GM19025 (cell line): ENCODE data around the gene MOB1A.
A peak's percentile ranks its signal among the peaks of the same experiment; 100 is the strongest.
"Not testable (repeated sequence)": the region's sequence is repeated elsewhere in the genome, so short reads cannot be mapped to it uniquely, and the experiment has no call there.

ENCODE experiments used
- ATAC-seq: cut with Tn5 transposase; IDR thresholded peaks from one replicate; pipeline ENCODE4 v1.9.1; 2021; ENCODE audit warnings: mild to moderate bottlenecking, low read depth, moderate library complexity; ENCODE audit not compliant: unreplicated experiment

MOB1A gene

DNA sequence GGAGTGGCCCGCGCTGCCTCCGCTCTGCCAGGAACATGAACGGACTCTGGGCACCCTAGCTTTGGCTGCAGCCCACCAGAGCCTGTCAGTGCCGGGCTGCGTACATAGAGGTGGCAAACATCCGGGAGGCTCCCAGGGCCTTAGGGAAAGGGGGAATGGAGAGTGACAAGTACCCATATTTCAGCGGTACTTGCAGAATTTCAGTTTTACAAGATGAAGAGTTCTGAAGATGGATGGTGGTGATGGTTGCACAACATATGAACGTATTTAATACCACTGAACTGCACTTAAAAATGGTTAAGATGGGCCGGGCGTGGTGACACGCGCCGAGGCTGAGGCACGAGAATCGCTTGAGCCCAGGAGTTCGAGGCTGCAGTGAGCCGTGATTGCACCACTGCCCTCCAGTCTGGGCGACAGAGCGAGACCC is 20.6 kb upstream of the MOB1A start:
- no peak for ATAC-seq

DNA sequence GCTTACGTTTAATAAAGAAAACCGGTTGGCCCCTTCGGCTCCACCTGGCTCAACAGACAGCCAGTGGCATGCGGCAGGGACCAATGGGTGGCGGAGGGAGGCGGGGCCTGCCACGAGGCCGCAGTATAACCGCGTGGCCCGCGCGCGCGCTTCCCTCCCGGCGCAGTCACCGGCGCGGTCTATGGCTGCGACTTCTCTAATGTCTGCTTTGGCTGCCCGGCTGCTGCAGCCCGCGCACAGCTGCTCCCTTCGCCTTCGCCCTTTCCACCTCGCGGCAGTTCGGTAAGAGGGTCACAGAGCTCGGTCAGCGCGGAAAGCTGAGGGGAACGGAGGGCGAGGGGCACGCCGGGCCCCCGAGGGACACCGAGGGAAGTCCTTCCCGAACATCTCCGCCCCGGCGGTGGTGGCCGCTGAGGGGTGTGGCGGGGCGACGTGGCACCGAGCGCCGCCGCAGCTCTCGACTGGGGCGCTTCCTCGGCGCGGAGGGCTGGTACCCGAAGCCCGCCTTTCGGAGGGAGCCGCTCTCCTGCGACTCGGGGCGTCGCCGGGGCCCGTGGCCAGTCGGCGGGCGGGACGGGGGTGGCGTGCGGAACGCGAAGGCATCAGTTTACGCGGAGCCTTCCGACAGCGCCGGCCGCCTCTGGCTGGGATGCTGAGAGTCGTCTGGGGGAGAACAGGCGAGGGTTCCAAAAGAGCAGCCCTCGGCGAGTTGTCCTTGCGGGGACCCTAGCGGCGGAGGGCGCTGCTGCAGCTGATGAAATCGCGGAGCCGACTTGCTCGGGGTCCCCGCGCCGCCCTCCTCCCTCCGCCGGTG is 20.0 kb upstream of the MOB1A start, which contains the start of gene MTHFD2:
Gene MTHFD2 (plus strand): TSS at position 155 of the 814 bp plus-strand sequence. CDS start 27 bp downstream, at position 182.
- peak; percentile 88 for ATAC-seq

DNA sequence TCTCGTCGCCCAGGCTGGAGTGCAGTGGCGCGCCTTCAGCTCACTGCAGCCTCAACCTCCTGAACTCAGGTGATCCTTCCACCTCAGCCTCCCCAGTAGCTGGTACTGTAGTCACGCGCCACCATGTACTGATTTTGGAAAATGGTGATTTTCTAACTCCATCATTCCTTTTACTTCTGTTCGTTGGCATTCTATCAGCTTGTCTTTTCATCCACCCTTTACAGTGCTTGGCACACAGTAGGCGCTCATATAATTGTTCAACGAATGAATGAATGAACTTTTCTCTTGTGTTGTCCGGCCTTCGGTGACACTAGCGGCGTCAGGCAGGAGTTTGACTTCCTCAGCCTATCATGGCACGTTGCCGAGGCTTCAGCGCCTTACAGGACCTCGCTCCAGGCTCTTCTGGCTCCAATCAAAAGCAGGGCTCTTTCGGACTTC is 19.4 kb upstream of the MOB1A start:
- ATAC-seq = no peak

DNA sequence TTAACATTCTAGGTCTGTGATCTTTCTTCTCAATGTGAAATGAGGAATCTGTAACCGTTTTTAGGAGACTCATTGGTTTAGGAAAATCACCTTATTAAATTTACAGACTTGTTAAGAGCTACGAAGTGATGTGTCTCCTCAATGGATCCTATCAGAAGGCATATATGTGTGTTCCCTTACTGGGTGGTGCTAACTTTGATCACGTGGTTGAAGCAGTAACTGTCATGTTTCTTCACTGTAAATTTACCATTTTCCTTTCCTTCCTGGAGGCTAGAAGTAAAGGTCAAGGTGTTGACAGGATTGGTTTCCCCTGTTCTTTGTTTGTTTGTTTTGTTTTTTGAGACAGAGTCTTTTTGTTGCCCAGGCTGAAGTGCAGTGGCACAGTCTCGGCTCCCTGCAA is 18.4 kb upstream of the MOB1A start:
- no peak for ATAC-seq

DNA sequence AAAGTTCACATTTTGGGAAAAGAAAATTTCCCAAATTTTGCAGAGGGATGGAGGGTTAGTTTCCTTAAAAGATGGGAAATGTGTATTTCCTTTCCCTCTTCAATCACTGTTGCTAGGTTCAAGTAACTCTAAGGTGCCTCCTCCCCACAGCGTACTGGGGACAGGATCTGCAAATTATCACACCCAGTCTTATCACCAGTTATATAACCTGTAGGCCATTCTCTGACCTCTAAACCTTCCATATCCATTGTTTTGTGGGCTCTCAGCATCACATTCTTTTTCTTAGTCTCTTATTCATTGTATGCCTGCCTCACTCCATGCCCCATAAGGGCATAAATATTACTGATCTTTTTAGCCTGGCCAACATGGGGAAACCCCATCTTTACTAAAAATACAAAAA is 16.1 kb upstream of the MOB1A start:
- no peak for ATAC-seq

DNA sequence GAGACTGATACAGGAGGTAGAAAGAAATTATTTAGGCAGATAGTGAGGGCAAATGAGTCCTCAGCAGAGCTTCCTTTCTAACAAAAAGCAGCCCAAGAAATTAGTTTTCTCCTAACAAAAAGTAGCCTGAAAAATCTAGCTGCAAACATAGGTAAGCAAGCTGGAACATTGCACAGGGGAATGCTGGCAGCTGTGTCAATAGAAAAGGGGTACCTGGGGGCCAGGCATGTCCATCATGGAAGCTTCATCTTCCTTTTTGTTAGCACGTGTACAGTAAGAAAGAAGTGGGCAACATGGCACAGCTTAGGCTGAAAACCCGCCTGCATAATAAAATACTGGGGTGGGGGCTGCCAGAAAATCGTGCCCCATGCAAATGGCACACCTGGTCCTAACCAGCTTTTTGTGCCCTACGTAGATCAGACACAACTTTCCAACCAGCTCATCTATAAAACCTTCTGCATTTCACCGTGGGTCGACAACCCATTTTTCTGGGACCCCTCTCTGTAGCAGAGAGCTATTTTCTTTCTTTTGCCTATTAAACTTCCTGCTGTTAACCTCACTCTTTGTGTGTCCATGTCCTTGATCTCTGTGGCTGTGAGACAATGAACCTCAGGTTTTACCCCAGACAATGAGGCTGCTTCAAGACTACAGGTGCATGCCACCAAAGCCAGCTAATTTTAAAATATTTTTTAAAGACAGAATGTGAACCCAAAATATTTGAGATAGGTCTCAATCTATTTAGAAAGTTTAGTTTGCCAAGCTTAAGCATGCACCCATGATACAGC is 13.1 kb upstream of the MOB1A start:
- ATAC-seq = no peak

DNA sequence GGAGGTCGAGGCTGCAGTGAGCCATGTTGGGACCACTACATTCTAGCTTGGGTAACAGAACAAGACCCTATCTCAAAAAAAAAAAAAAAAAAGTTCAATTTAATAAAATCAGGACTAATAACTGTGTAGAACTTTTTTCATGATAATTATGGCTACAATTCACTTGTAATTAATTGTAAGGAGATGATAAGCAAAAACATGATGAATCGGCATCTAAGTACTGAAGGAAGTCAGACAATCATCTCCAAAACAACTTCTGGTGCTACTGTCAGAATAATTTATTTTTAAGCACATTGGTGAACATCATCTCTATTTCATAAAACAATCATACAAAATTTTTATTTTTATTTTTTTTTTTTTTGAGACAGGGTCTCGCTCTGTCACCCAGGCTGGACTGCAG is 10.0 kb upstream of the MOB1A start:
- no peak for ATAC-seq

DNA sequence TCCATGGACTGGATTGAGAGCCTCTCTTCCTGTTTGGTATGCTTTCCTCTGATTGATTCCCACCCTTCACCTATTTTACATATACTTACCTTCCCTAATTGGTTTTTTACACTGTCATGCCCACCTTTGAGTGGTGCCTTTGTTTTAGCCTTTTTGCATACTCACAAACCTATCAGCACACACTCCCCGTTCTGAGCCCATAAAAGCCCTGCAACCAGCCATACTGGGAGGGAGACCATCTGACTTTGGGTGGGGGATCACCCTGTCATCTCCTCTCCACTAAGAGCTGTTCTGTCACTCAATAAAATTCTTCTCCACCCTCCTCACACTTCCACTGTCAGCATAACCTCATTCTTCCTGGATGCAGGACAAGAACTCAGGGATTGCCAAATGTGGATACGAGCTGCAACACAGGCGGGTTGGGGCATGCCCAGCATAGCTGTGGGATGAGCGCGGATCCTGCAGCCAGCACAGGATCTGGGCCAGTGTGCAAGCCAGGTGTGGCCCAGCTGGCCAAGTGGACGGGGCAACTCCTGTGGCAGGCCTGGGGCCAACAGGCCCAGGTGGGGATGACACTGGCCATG is 9.4 kb upstream of the MOB1A start:
- no peak for ATAC-seq

DNA sequence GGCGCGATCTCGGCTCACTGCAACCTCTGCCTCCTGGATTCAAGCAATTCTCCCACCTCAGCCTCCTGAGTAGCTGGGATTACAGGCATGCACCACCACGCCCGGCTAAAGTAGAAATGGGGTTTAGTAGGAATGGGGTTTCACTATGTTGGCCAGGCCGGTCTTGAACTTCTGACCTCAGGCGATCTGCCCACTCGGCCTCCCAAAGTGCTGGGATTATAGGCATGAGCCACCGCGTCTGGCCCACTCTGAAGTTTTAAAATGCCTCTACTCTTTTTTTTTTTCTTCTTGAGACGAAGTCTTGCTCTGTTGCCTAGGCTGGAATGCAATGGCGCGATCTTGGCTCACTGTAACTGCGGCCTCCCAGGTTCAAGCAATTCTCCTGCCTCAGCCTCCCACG is 8.0 kb upstream of the MOB1A start:
- not testable (repeated sequence) for ATAC-seq

DNA sequence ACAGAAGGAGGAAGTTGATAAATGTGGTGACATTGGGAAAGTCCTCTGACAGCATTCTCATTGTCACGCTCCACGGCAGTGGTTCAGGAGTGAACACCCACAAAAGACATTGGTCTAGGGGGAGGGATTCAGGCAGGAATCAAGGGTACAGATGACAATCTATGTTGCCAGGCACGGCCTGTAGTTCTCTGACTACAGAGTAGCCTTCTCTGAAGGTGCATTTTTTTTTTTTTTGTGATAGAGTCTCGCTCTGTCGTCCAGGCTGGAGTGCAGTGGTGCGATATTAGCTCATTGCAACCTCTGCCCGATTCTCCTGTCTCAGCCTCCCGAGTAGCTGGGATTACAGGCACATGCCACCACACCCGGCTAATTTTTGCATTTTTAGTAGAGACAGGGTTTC is 7.4 kb upstream of the MOB1A start:
- peak; percentile 70 for ATAC-seq

DNA sequence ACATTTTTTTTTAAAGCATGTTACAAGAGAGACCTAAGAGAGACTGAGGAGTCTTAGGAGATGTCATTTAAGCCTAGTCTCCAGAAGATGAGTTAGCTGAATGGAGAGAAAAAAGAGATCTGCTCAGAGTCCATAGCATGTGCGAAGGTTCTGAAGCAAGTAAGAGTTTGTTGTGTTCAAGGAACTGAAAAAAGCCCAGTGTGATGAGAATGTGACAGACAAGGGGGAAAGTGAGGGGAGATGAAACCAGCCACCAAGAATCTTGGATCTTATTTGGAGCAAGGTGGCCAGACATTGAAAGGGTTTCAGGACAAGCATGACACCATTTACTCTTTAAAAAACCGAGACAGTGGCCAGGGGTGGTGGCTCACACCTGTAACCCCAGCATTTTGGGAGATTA is 5.2 kb upstream of the MOB1A start:
- no peak for ATAC-seq

DNA sequence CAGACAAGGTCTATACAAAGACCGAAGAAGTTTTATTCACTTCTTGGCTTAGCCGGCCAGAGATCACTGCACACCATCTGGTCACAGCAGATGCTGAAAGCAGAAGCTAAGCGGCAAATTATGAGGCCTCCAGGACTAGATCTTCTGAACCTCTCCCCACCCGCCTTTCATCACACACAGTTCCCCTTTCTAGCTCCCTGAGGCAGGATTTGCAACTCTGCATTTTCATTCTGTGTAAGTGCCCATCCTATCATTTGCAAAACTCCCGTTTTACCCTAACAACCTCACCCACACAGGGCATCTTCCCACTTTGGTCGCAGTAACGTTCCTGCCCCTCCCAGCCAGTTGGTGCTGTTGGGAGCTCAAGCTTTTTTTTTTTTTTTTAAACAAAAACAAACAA is 3.1 kb upstream of the MOB1A start:
- ATAC-seq = no peak

DNA sequence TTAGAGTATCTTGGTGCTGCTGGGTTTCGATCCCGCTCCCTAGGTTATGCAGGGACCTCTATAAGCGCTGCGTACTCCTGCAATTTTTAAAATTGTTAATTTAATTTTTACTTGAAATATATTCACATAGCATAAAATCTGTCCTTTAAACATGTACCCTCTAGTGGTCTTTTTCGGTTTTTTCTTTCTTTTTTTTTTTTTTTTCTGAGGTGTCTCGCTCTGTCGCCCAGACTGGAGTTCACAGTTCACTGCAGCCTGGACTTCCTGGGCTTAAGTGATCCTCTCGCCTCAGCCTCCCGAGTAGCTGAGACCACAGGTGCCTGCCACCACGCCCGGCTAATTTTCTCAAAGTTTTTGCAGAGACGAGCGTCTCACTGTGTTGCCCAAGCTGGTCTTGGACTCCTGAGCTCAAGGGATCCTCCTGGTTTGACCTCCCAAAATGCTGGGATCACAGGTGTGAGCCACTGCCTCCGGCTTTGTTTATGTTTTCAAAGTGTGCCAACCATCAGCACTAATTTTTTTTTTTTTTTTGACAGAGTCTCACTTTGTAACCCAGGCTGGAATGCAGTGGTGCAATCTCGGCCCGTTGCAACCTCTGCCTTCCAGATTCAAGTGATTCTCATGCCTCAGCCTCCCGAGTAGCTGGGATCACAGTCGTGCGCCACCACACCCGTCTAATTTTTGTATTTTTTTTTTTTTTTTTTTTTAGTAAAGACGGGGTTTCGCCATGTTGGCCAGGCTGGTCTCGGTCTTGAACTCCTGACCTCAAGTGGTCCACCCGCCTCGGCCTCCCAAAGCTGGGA is 585 bp upstream of the MOB1A start:
- no peak for ATAC-seq

DNA sequence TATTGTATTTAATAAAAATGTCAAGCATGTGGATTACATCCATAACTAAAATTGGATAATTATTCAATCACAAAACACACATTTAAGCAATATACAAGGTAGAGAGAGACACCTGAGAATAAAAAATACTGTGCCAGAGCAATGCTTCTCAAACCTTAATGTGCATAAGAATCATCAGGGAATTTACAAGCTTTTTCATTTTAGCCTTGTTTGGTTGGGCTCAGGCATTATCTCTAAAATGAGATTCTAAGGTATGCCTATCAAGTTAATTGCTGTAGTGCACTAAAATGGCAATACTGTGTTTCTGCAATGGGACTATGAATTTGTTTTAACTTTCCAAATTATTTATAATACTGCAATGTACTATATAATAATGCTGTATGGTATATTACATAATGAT is 983 bp downstream of the MOB1A start:
- no peak for ATAC-seq

DNA sequence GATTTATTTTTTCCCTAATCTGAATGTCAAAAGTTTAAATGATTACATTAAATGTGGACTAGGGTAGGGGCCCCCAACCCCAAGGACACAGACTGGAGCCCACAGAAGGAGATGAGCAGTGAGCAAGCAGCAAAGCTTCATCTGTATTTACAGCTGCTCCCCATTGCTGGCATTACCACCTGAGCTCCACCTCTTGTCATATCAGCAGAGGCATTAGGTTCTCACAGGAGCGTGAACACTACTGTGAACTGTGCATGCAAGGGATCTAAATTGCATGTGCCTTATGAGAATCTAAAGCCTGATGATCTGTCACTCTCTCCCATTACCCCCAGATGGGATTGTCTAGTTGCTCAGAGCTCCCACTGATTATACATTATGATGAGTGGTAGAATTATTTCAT is 3.8 kb downstream of the MOB1A start:
- ATAC-seq = no peak

DNA sequence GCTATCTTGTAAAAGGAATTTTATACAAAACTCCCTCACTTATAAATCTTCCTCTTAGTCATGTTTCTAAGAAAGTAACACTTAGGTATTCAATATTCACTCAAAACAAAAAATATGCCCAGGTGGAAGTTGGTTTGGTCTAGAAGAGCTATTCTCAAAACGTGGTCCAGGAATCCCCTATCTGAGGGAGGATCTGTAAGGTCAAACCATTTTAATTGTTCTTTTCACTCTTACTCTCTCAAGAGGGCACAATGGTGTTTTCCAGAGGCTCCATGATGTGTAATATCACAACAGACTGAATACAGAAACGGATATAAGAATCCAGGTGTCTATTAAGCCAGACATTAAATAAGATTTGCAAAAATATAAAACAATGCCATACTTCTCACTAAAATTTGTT is 9.9 kb downstream of the MOB1A start:
- ATAC-seq = no peak

DNA sequence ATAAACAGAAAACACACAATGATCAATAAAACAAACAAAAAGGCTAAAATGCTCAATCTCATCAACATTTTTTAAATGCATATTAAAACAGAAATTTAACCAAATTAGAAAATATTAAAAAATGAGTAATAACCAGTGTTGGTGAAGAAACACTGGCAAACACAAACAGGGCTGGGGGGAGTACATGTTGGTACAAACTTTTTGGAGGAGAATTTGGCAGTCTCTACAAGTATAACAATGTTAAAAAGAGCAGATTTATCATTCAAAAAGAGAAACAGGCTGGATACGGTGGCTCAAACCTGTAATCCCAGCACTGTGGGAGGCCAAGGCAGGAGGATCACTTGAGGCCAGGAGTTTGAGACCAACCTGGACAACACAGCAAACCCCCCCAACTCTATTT is 13.9 kb downstream of the MOB1A start:
- ATAC-seq = no peak

DNA sequence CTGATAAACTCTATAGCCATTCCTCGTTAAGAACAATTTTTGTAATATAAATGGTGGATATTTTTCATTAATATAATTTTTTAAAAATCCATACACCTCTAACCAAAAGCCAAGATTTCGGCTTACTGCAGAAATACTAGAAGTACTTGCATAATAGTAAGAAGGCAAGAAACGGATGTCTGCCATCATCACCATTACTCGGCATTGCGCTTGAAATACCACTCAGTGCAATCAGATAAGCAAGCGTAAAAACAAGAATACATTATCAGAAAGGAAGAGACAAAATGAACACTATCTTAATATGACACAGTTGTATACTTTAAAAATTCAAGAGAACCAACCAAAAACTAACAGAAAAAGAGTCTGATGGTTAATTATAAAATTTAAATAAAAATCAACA is 15.7 kb downstream of the MOB1A start:
- no peak for ATAC-seq

DNA sequence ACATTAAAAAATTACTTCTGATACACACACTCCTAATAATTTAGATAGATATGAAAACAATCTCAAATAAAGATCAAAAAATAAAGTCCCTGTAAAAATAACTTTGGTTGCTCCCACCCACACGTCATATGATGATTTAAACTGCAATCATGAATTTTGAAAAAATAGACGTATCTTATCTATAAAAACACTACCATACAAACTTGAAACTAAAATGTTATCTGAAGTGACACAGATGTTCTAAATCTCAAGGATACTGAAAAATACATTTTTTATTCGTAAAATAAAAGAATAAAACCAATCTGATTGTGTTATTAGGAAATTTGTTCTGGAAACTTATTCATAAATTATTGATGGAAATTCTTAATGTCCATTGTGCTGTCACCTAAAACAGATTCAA is 22.8 kb downstream of the MOB1A start:
- no peak for ATAC-seq

DNA sequence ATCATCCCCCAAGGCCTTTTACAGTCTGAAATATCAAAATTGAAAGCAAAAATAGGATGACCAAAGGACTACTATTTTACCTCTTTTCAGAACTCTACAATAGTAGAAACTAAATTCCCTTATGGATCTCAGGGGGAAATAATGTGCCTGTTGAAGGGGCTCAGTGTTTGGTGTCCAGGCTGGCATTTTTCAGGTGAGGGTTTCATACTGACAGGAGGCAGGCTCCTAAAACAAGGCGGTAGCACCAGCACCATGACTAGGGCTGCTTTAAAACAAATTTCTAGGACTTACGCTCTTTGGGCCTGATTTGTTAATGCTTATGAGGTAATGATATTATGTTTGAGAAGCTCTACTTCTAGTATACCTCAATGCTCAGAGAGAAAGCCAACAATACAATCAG is 25.7 kb downstream of the MOB1A start:
- ATAC-seq = no peak
